ENCODE results near the gene HOXC13. TPM values are rescaled to one million over a fixed set of nuclear protein-coding genes. Genes with fewer than 3 reads are reported as not detected.

The HOXC13 gene
- total and polyA plus RNA-seq, 2 donors (not counting 1 experiment from before 2014, with no cell fraction given), result not detected

- H3K9me3 ChIP-seq (ENCODE audit: control insufficient read depth, insufficient read depth, low read depth, low read length), result no peaks in the 10 kb centered on the region
- no peak overlapping the region for H3K9ac ChIP-seq (ENCODE audit: insufficient read depth, low read length)
- H2AFZ ChIP-seq (ENCODE audit: low read length), result no peak overlapping the region
- no peak overlapping the region for H3K4me2 ChIP-seq (ENCODE audit: extremely low read depth, insufficient read depth, low read length)
- H3K4me1 ChIP-seq (ENCODE audit: control insufficient read depth, extremely low read depth, insufficient read depth, low read length), result no peaks in the 10 kb centered on the region
- no peak for DNase-seq (ENCODE audit: low read depth in 2 of 2)
- TF ChIP-seq CTCF (conservative IDR thresholded peaks at IDR 0.05 in 1 of 2, IDR thresholded peaks at IDR 0.05 in 1 of 2; ENCODE audit: low read depth in 1 of 2, low read length in 2 of 2), result no peak
- TF ChIP-seq EZH2 (IDR thresholded peaks at IDR 0.05; ENCODE audit: low read length, missing control alignments), result no peak
- no peaks in the 10 kb centered on the region for H4K20me1 ChIP-seq (ENCODE audit: control insufficient read depth, extremely low read depth, insufficient read depth, low read length)
- peaks cover 88% of the 10 kb centered on the region for H3K27me3 ChIP-seq (ENCODE audit: control insufficient read depth, insufficient read depth, low read length)
- H3K4me3 ChIP-seq (replicated peaks in 1 of 4; ENCODE audit: control extremely low read depth in 1 of 4, insufficient read depth in 1 of 4, low read depth in 3 of 4, low read length in 4 of 4), result no peak overlapping the region
- H3K27ac ChIP-seq (ENCODE audit: insufficient read depth, low read length), result no peak overlapping the region
- H3K36me3 ChIP-seq (ENCODE audit: control insufficient read depth, insufficient read depth, low read length), result no peaks in the 10 kb centered on the region
- no peaks in the 10 kb centered on the region for H3K79me2 ChIP-seq (ENCODE audit: control insufficient read depth, insufficient read depth, low read length)
Measured at GRCh38 chr12:53988541-53989226, 50.1 kb downstream of the HOXC13 start.

GRCh38 chr12:53989227-53990113 is 50.8 kb downstream of the HOXC13 start:
- Histone ChIP-seq H3K4me2 (ENCODE audit: extremely low read depth, insufficient read depth, low read length) (peak overlapping the region; percentile 17), H3K36me3 (ENCODE audit: control insufficient read depth, insufficient read depth, low read length) (no peaks in the 10 kb centered on the region), H3K27me3 (ENCODE audit: control insufficient read depth, insufficient read depth, low read length) (peaks cover 89% of the 10 kb centered on the region)

More at GRCh38 chr12:53989227-53990113, 50.8 kb downstream of the HOXC13 start:
- no peak overlapping the region for H2AFZ ChIP-seq (ENCODE audit: low read length)
- no peaks in the 10 kb centered on the region for H4K20me1 ChIP-seq (ENCODE audit: control insufficient read depth, extremely low read depth, insufficient read depth, low read length)
- H3K9me3 ChIP-seq (ENCODE audit: control insufficient read depth, insufficient read depth, low read depth, low read length), result no peaks in the 10 kb centered on the region
- no peaks in the 10 kb centered on the region for H3K79me2 ChIP-seq (ENCODE audit: control insufficient read depth, insufficient read depth, low read length)
- no peaks in the 10 kb centered on the region for H3K4me1 ChIP-seq (ENCODE audit: control insufficient read depth, extremely low read depth, insufficient read depth, low read length)
- TF ChIP-seq EZH2 (IDR thresholded peaks at IDR 0.05; ENCODE audit: low read length, missing control alignments), result peak; percentile 71
- peak; percentile 56 to 59 for TF ChIP-seq CTCF (conservative IDR thresholded peaks at IDR 0.05 in 1 of 2, IDR thresholded peaks at IDR 0.05 in 1 of 2; ENCODE audit: low read depth in 1 of 2, low read length in 2 of 2)
- DNase-seq (ENCODE audit: low read depth in 2 of 2), result peak in 1 of 2 donors; percentile 61
- no peak overlapping the region for H3K27ac ChIP-seq (ENCODE audit: insufficient read depth, low read length)
- no peak overlapping the region for H3K4me3 ChIP-seq (replicated peaks in 1 of 4; ENCODE audit: control extremely low read depth in 1 of 4, insufficient read depth in 1 of 4, low read depth in 3 of 4, low read length in 4 of 4)
- H3K9ac ChIP-seq (ENCODE audit: insufficient read depth, low read length), result no peak overlapping the region

Measured in fibroblast of lung (primary cell).